Forelimb muscle (tissue), 1 donor: ENCODE data around the gene BLOC1S3. TPM values are rescaled to one million over a fixed set of nuclear protein-coding genes. Genes with fewer than 3 reads are reported as not detected.
"Not testable (repeated sequence)": the region's sequence is repeated elsewhere in the genome, so short reads cannot be mapped to it uniquely, and the experiment has no call there.

Source experiments
- DNase-seq: peaks from one replicate; pipeline ENCODE4 v3.0.0-alpha.2; 2013; ENCODE audit warnings: low read depth
- polyA plus RNA-seq: library from polyadenylated mRNA; unstranded; fragments of 120-200 nt; gene quantifications from one replicate; pipeline ENCODE4 v1.2.1, GENCODE V29; 2013; ENCODE audit not compliant: insufficient read length

BLOC1S3 gene
- polyA plus RNA-seq, 1 donor, result 6.1 TPM

DNA sequence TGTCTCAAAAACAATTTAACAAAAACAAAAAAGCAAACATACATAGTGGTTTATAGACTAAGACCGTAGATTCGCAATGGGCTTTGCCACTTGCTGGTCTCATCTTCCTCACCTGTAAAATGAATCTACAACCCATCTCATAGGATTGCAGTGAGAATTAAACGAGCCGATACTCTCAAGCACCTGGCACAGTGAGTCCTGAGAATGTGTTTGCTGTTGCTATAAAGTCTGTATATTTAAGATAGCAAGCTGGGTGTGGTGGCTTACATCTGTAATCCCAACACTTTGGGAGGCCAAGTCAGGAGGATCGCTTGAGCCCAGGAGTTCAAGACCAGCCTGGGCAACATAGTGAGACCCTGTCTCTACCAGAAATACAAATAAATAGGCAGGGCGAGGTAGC, 44.1 kb downstream of the BLOC1S3 start:
- DNase-seq, result no peak

DNA sequence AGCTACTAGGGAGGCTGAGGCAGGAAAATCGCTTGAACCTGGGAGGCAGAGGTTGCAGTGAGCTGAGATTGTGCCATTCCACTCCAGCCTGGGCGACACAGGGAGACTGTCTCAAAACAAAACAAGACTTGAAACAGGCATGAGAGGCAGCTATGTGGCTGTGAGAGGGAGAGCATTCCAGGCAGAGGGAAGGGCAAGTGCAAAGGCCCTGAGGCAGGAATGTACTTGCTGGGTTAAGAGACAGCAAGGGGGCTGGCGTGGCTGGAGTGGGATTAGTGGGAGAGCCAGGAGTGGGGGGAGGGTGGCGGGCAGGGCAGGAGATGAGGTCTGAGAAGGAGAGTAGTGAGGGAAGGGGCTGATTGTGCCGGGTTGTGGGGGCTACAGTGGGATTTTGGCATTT, 45.3 kb downstream of the BLOC1S3 start:
- DNase-seq, result no peak

DNA sequence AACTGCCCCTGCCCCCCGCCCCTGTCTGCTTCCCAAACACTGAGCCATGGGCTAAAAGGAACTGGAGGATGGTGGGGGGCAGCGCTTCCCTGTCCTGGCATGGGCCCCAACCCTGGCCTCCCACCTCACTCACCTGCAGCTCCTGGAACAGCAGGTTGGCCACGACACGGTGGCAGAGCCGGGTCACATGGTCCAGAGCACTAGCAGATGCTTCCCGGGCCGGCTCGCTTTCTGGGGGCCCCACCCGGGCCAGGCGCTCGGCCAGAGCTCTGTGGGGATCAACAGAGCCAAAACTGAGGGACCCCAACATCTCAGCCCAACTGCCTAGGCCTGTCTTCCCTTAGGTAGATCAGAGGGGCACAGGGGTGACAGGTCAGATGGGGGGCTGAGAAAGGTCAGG, 46.1 kb downstream of the BLOC1S3 start:
- DNase-seq, result no peak

GRCh38 chr19:45229056-45229455, 50.5 kb downstream of the BLOC1S3 start:
- not testable (repeated sequence) for DNase-seq

Other genes with a start within 250 kb of the BLOC1S3 start
- gene APOC4, start 236.5 kb upstream of the BLOC1S3 start, polyA plus RNA-seq, result not detected
- gene APOC2, start 232.7 kb upstream of the BLOC1S3 start, polyA plus RNA-seq, result not detected
- gene CLPTM1, start 223.4 kb upstream of the BLOC1S3 start, polyA plus RNA-seq, result 52.5 TPM
- 4.8 TPM for gene RELB, start 177.3 kb upstream of the BLOC1S3 start, polyA plus RNA-seq
- gene CLASRP, start 139.7 kb upstream of the BLOC1S3 start, polyA plus RNA-seq, result 48.8 TPM
- 0.91 TPM for gene ZNF296, start 102.3 kb upstream of the BLOC1S3 start, polyA plus RNA-seq
- 22.7 TPM for gene GEMIN7, start 99.5 kb upstream of the BLOC1S3 start, polyA plus RNA-seq
- gene PPP1R37, start 85.6 kb upstream of the BLOC1S3 start, polyA plus RNA-seq, result 22.1 TPM
- gene NKPD1, start 17.8 kb upstream of the BLOC1S3 start, polyA plus RNA-seq, result 0.34 TPM
- 23.1 TPM for gene TRAPPC6A, start 547 bp upstream of the BLOC1S3 start, polyA plus RNA-seq
- gene EXOC3L2, start 66.6 kb downstream of the BLOC1S3 start, polyA plus RNA-seq, result 1.1 TPM
- 26.2 TPM for gene MARK4, start 72.5 kb downstream of the BLOC1S3 start, polyA plus RNA-seq
- gene CKM, start 144.1 kb downstream of the BLOC1S3 start, polyA plus RNA-seq, result 3,869 TPM
- gene KLC3, start 162.0 kb downstream of the BLOC1S3 start, polyA plus RNA-seq, result 0.20 TPM
- 18.0 TPM for gene ERCC2, start 191.8 kb downstream of the BLOC1S3 start, polyA plus RNA-seq
- 3.9 TPM for gene PPP1R13L, start 226.3 kb downstream of the BLOC1S3 start, polyA plus RNA-seq
- 5.8 TPM for gene POLR1G, start 227.9 kb downstream of the BLOC1S3 start, polyA plus RNA-seq
- 94.2 TPM for gene ERCC1, start 245.1 kb downstream of the BLOC1S3 start, polyA plus RNA-seq